Occipital lobe (tissue), 2 donors: ENCODE results near the gene ARHGEF25. TPM values are rescaled to one million over a fixed set of nuclear protein-coding genes. Genes with fewer than 3 reads are reported as not detected.
"Not testable (repeated sequence)": the region's sequence is repeated elsewhere in the genome, so short reads cannot be mapped to it uniquely, and the experiment has no call there.

Experiments
- DNase-seq: peaks from one replicate; lab custom pipeline; 2025; lab: John Stamatoyannopoulos, UW
- total RNA-seq: library from RNA; depleted of rRNA; stranded (reverse); fragments of >200 nt; gene quantifications from one replicate; pipeline ENCODE4 v1.2.3, GENCODE V29; 2014

ARHGEF25 gene
- total RNA-seq, 1 donor from 2014 or later = 49.4 TPM

- no peak for DNase-seq
Observed at GRCh38 chr12:57609101-57609780, 2.0 kb upstream of the ARHGEF25 start.

DNA sequence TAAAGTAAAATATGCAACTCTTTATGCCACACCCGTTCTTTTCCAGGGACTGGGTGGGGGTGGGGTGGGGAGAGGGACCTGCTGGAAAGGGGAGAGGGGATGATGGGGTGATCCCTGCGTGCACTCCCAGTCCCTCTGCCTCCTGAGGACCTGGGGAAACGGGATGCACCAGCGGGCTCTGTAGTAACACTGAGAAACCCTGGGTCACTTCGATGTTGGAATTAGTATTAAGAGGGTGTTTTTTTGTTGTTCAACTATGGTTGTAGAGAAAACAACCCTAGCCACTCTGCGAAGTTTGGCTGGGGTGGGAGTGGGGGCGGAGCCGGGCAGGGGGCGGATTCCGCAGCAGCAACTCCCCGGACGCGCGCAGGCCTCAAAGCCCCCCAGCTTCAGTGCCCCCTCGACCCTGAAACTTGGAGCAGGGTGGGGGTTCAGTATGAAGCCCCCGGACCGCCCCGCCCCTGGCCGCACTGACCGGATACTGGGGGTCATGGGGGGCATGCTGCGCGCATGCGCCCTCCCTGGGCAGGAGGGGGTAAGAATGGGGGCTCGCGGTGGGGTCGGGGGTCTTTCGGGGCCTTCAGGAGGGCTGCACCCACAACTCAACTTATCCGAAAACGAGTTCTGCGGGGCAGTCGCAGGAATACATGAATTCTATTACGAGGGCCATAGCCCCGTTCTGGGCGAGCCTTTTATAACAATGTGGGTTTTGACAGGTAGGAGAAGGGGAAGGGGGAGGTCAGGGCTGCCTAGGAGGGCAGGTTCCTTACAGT lies 1.3 kb upstream of the ARHGEF25 start:
- DNase-seq = no peak

GRCh38 chr12:57610554-57611107 lies 604 bp upstream of the ARHGEF25 start:
- no peak for DNase-seq

DNA sequence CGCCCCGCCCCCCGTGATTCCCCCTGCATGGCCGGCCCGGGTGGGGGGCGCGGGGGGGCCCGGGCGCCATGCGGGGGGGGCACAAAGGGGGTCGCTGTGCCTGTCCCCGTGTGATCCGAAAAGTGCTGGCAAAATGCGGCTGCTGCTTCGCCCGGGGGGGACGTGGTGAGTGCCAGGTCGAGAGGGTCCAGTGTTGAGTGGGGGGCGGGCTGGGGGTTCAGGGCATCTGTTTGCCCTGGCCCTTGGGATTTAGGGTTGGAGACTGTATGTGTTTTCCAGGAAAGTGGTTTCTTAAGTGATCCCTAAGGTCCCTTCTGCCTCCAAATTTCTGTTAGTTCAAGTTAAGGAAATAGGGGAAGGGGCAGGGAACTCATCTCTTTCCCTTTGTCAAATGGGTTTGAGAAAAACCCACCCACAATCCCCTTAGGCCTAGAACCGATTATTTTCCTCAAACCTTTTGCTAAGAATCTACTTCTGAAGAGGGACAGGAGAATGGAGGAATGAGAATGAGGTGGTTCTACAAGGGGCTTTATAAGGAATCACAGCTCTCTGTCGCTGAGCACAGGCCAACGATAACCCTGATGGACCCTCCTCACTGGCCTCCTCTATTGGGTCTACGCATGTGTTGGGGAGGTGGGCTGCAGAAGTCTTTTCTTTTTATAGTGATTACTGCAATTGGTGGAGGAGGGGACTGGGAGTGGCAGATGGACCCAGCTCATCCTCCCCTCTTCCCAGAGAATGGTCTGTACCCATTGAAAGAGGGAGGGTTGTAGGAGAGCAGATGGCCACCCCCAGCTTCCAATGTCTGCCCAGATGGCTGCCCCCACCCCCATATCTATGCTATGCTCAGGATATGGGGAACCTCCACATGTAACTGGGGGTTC lies 834 bp downstream of the ARHGEF25 start:
- no peak for DNase-seq

DNA sequence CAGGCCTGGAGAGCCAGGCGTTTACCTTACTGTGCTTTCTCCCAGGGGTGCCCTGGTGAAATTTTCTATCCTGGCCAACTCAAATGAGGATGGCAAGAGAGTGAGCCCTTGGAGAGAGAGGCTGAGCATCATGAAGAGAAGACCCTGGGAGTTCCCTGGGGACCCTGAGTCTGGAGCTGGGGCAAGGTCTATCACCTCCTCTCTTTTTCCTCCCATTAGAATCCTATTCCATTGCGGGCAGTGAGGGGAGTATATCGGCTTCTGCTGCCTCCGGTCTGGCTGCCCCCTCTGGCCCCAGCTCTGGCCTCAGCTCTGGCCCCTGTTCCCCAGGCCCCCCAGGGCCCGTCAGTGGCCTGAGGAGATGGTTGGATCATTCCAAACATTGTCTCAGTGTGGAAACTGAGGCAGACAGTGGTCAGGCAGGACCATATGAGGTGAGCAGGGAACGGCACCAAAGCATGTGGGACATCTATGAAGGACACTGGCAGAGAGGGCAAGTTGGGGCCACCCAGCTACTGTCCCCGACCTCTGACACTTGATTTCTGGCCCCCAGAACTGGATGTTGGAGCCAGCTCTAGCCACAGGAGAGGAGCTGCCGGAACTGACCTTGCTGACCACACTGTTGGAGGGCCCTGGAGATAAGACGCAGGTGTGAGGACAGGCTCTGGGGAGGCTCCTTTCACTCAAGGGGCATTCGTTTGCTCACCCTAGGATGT lies 1.6 kb downstream of the ARHGEF25 start:
- no peak for DNase-seq

DNA sequence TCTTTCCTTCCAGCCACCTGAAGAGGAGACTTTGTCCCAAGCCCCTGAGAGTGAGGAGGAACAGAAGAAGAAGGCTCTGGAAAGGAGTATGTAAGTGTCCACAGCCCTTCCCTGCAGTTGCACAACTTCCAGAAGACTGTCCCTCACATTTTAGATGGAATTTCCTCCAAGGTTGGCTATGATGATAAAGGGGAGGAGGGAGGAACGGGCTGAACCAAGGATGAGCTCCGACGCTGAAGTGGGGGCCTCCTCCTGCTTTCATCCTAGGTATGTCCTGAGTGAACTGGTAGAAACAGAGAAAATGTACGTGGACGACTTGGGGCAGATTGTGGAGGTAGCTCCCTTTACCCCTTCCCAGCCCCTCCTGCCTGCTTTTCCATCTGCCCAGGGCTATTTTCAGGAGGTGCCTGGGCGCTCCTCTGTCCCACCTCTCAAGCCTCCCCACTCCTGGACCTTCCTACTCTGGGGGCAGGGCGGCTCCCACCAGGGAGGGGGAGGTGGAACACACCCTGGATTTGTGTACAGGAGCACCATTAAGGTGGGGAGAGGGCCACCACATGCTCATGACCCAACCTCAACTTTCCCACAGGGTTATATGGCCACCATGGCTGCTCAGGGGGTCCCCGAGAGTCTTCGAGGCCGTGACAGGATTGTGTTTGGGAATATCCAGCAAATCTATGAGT lies 2.3 kb downstream of the ARHGEF25 start:
- DNase-seq = no peak

DNA sequence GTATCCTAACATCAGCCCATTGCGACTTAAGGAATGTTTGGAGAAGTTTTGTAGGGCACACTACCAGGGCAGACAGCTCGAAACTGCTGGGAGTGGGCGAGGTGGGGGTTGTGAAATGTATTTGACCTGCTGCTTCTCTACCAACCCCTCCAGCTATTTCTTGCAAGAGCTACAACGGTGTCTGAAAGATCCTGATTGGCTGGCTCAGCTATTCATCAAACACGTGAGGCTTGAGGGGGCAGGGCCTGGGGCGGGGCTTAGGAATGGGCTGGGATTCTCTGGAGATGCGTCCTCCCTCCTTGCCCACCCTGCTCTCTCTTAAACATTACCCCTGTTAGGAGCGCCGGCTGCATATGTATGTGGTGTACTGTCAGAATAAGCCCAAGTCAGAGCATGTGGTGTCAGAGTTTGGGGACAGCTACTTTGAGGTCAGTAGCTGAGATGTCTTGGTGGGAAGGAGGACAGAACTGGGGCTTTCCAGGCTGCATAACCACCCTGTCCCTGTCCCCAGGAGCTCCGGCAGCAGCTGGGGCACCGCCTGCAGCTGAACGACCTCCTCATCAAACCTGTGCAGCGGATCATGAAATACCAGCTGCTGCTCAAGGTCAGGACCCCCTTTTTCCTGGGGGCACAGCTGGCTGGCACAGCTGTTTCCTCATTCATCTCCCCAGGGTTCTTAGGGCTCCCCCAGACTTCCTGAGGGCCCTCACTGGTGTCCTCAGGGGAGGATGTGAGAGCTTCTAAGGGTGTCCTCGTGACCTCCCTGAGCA lies 3.1 kb downstream of the ARHGEF25 start:
- DNase-seq = no peak

- DNase-seq = no peak
Observed at GRCh38 chr12:57614948-57615500, 3.8 kb downstream of the ARHGEF25 start.

DNA sequence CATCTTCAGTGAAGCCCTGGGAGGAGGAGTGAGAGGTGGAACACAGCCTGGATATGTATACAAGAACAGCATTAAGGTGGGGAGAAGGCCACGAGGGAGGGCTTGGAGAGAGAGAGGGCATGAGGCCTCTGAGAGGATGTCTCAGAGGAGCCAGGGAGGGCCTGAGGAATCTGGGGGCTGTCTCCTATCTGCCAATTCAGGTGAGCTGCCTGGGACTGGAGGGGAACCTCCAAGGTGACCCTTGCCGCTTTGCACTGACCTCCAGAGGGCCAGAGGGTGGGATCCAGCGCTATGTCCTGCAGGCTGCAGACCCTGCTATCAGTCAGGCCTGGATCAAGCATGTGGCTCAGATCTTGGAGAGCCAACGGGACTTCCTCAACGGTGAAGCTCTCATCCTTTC lies 4.4 kb downstream of the ARHGEF25 start:
- no peak for DNase-seq

DNA sequence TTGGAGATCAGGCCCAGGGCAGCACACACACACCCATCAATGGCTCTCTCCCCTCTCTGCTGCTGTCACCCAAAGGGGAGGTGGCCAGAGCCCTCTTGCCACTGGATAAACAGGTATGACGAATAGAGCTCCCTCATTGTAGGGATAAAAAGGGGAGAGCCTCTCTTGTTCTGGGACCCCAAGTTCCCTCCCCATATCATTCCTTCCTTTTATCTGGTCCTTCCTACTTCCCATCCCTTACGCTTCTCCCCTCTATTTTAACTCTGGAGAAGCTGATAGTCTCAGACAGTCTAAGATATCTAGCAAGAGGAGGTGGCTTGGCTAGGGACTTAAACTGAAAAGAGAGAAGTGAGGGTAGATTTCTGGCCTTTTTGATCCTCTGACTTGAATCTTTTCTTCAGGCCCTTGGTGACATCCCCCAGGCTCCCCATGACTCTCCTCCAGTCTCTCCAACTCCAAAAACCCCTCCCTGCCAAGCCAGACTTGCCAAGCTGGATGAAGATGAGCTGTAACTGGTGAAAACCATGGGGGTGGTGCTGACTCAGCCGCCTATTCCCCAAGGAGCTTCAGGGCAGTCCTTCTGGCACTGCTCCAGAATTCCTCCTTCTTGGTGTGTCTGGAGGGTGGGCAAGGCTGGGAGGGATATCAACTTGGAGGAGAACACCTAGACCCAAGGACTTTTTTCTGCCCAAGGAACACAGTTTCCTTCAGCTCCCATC lies 5.3 kb downstream of the ARHGEF25 start:
- no peak for DNase-seq

- DNase-seq = no peak
Observed at GRCh38 chr12:57617942-57618341, 6.7 kb downstream of the ARHGEF25 start.

GRCh38 chr12:57618431-57618830 lies 7.2 kb downstream of the ARHGEF25 start:
- not testable (repeated sequence) for DNase-seq

- DNase-seq = no peak
Observed at GRCh38 chr12:57618966-57619433, 7.8 kb downstream of the ARHGEF25 start.

DNA sequence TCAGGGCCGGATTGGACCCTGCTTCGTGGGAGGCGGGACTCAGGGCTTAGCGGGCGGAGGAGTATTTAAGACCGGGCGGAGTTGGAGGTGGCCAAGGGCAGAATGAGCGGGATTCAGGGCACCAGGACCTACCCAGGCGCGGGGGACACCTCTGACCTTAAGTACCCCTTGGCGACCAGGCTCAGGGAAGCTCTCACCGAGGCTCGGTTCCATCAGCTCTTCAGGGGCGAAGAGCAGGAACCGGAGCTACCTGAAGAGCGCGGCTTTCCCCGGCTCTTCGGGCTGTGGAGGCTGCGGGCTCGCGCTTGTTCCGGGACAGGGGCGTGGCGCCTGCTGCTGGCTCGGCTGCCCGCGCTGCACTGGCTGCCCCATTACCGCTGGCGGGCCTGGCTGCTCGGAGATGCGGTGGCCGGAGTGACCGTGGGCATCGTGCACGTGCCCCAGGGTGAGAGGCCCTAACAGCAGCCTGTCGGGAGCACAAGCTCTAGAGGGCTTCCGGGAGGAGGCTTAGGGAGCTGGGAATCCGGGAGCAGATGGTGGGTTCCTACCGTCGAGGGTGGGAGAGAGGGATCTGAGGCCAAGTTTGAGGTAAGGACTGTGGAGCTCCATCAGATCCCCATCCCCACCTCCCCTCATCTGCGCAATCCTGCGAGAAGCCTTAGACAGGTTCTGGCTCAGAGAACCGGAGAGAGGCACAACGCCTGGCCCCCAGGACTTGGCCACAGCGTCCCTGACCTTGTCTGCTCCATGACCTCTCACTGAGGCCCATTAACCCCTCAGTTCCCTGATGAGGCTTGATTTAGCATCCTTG lies 8.4 kb downstream of the ARHGEF25 start:
- DNase-seq = no peak

GRCh38 chr12:57620245-57620935 lies 9.2 kb downstream of the ARHGEF25 start:
- no peak for DNase-seq

GRCh38 chr12:57620936-57621496 lies 9.8 kb downstream of the ARHGEF25 start:
- DNase-seq = no peak
